ENCODE measurements around the gene TP63.
"Not testable (repeated sequence)": the region's sequence is repeated elsewhere in the genome, so short reads cannot be mapped to it uniquely, and the experiment has no call there.

Gene TP63

DNA sequence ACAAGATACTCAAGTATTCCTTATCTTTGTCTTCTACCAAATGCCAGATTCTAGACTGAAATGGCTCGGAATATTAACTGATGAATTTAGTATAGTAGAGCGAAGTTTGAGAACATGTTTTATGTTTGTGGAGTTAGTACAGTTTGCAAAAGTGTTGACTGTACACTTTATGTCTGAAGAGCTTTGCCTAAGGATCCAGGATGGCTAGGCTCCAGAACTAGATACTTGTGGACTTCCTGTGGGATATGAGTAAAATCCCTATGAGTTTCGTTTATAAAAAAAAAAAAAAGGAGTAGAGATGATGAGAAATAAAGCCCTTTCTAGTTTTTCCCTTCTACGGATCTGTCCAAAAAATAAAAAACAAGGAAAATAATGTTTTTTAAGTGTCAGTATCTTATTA lies 96.7 kb downstream of the TP63 start:
- DNase-seq = peak; percentile 87

DNA sequence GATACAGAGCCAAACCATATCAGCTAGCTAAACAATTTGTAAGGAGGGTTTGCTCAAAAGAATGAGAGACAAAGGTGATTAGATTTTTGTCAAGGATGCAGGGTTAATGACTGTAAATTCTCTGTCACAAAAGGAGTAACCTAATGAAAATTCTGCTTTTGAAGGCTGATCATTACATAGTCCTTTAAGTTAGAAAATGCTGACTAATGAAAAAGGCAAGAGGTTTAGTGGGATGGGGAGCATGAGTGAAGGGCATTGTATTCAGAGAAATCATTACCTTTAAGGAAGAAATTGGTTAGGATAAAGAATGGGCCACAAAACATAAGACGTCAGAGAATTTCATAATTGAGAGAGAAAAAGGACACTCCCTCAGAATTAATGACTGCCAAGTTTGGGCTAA lies 97.7 kb downstream of the TP63 start:
- no peak for DNase-seq

DNA sequence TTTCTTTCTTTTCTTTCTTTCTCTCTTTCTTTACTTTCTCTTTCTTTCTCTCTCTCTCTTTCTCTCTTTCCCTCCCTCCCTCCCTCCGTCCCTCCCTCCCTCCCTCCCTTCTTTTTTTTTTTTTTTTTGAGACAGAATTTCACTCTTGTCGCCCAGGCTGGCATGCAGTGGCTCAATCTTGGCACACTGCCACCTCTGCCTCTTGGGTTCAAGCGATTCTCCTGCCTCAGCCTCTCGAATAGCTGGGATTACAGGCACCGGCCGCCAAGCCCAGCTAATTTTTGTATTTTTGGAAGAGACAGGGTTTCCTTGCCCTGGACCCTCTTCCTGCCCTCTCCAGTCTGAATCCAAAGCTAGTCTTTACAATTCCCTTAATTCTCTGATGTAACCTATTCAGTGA lies 102.9 kb downstream of the TP63 start:
- no peak for DNase-seq

DNA sequence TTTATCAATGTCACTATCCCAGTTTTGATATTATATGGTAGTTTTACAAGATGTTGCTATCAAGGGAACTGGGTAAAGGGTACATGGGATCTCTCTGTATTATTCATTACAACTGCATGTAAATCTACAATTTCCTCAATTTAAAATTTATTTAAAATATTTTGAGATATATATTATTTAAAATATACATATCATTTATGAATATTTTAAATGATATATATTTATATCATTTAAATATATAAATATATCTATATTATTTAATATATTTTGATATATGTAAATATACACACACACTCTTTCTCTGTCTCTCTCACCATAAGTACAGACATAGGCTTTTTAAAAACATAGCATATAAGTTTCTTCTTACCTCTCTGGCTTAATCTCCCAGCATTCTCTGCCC lies 104.7 kb downstream of the TP63 start:
- no peak for DNase-seq

DNA sequence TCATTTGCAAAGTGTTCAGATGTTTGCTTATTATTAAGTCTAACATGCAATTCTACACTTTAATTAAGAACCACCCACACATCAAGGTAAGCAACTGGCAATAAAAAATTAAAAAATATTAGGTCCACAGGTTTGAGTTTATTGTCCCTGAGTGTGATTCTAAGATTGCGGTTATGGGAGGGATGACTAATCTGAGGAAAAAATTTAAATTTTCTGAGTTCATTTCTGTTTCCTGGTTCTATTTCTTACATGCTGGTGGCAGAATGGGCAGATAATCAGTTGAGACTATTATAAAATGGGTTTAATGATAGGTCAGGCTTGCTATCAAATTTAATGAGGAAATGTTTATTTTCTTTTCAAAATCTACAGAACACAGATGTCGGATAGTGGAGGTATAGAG lies 105.9 kb downstream of the TP63 start:
- no peak for DNase-seq

DNA sequence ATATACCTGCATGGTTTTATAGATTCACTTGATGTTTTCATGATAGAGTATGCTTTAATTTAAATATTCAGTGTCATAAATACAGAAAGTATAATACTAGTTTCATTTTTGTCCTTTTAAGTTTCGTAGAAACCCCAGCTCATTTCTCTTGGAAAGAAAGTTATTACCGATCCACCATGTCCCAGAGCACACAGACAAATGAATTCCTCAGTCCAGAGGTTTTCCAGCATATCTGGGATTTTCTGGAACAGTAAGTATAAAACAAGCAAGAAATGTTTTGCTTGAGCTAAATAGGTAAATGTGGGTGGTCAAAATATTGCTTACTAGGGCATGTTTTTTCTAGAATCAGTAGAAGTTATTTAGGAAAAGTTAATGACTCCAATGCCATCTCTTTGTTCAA lies 106.4 kb downstream of the TP63 start:
- DNase-seq = no peak

DNA sequence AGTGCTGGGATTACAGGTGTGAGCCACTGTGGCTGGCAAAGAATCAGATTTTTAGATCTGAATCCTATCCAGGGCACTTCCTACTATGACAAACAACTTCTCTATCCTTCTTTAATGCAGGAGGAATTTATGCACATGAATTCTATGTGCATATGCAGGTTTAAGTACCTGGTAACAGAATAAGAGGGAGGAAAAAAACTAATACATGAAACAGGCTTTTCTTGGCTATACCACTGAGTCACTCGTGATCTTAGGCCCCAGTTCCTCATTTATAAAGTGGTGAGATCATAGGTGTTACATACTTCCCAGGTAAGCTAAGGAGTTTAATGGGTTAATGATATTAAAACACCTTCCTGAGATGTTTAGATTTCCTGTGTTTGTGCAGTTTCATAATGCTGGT lies 108.2 kb downstream of the TP63 start:
- no peak for DNase-seq

DNA sequence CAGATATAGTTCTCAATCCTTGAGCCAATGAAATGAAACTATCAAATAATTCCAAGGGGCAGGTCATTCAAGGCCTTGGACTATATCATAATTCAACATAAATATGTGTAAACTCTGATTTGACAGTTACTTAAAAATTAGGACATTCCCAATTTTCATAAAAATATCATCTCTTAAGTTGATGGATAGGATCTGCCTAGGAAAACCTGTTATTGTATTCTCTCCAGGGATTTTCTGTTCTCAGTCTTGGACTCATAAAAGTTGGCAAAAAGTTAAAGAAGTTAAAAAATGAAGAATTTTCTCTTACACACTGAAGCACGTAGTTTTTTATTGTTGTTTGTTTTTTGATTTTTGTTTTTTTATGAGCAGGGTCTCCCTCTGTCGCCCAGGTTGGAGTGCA lies 109.0 kb downstream of the TP63 start:
- DNase-seq = no peak

DNA sequence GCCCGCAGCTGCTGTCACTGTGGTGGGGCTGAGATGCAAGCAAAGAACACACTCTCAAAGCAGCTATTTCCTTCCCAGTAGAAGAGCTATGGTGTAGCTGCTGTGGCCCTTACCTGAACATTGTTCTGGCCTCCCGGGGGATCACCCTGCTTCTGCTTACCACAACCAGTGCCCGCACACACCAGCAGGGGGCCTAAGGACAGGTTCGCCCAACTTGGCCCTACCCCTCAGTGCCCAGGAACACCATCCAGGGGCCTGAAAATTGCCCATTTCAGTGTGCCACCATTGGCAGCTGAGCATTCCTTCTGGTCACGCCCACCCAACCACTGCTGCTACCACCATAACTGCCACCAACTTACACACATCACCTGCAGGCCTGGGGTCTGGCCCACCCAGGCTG lies 113.0 kb downstream of the TP63 start:
- DNase-seq = no peak

DNA sequence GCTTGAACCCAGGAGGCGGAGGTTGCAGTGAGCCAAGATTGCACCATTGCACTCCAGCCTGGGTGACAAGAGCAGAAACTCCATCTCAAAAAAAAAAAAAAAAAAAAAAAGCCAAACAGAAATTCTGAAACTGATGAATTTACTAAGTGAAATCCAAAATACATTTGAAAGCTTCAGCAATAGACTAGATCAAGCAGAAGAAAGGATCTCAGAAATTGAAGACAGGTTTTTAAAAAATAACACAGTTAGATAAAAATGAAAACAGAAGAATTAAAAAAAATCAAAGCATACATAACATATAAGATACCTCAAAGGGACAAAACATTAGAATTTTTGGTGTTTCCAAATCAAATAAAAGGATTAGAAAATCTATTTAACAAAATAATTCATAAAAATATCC lies 114.4 kb downstream of the TP63 start:
- DNase-seq = no peak

DNA sequence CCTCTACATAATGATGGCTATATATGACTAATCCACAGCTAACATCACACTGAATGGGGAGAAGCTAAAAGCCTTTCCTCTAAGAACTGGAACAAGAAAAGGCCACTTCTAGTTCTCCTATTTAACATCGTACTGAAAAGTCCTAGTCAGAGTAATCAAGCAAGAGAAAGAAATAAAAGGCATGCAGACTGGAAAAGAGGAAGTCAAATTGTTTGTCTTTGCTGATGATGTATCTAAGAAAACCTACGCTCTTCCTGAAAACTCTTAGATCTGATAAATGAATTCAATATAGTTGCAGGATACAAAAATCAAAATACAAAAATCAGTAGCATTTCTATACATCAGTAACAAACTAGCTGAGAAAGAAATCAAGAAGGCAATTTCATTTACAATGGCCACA lies 116.9 kb downstream of the TP63 start:
- DNase-seq = no peak

DNA sequence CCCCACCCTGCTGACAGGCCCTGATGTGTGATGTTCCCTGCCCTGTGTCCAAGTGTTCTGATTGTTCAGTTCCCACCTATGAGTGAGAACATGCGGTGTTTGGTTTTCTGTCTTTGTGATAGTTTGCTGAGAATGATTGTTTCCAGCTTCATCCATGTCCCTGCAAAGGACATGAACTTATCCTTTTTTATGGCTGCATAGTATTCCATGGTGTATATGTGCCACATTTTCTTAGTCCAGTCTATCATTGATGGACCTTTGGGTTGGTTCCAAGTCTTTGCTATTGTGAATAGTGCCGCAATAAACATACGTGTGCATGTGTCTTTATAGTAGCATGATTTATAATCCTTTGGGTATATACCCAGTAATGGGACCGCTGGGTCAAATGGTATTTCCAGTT lies 119.8 kb downstream of the TP63 start:
- DNase-seq = not testable (repeated sequence)

DNA sequence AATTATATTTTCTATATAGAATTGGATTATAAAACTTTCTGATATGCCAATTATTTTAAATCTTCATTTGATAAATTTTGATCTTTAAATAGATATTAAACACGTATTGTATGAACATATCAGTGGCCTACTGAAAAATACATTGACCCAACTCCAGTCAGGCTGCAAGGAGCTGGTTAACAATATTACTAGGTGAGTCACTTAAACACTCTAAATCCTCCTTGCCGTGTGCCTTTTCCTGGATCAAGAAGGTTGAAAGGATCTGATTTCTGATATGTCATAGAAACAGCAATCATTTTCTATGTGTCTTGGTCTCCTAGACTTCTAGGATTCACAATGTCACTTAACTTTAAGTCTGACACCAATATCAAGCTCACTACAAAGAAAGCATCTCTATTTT lies 123.2 kb downstream of the TP63 start:
- no peak for DNase-seq

DNA sequence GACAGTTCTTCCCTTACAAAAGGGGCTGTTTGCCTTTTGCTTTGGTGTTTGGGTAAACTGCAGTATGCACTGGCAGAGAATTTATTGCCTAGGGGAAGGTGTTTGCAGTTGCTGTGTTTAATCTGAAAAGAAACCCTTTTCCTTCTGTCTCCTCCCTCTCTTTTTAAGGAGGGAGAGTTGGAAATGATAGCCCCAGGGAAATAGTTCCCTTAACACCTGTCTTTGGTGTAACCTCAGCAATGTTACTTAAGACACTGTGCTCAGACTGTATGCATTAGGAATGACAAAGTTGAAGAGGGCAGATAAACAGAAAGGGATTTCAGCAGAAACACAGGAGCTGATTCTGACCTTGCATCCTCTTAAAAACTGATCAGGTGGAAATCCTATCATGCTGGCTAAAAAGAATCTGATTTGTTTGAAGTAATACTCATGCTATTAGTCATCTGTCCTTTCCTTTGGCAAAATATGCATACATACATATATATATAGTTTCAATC lies 125.4 kb downstream of the TP63 start:
- no peak for DNase-seq

DNA sequence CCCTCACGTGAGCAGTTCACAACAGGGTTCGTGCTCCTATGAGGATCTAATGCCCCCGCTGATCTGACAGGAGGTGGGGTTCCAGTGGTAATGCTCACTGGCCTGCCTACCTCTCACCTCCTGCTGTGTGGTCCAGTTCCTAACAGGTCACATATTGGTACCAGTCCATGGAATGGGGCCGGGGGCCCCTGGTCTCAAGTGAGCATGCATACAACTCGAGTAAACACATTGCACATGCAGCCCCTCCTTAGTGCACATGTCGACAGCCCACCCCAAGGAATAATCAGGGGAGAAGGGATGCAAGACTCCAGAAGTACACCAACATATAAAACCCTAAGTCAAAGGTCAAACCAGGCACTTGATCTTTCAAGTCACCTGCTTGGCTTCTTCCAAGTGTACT lies 127.0 kb downstream of the TP63 start:
- no peak for DNase-seq

DNA sequence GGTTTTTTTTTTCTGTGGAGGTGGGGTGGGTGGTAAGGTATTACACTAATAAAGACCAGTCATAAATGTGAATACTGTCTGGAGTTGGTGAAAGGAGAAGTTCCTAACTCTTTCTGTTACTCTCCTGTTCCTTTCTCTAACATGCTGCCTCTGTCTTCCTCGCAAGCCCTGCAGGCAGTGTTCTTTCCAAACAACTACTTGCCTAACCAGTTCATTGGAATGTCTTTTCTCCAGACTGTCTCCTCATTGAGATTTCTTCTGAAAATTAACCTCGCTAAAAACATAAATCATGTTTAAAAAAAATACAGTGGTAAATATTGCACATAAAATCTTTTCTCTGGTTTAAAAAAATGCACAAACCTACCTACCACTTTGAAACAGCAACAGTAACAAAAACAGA lies 135.2 kb downstream of the TP63 start:
- peak; percentile 39 for DNase-seq

DNA sequence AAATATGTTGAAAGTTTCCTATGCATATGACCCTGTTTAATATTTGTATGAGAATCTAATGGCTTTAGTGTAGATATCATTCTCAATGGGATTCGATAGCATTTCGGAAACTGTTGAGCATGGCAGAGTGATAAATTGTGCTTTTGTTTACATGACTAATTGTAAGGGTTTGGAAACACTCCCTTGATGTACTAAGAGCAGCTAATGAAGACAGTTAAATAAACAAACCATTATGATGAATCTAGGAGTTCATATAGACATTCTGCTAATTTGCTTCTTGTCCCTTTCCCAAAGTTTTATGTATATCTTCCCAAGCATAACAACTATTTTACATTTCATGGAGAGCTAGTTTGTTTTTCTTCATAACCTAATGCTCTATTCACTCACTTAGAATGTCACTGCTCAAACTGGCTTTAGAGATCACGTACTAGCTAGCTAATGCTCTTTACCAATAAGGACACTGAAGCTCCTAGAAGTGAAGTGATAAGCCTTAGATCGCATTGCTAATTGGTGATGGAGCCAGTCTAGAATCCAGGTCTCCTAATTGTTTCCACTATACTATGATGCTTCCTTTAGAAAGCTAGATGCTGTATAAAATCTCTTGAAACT lies 140.8 kb downstream of the TP63 start:
- peak; percentile 29 for DNase-seq

DNA sequence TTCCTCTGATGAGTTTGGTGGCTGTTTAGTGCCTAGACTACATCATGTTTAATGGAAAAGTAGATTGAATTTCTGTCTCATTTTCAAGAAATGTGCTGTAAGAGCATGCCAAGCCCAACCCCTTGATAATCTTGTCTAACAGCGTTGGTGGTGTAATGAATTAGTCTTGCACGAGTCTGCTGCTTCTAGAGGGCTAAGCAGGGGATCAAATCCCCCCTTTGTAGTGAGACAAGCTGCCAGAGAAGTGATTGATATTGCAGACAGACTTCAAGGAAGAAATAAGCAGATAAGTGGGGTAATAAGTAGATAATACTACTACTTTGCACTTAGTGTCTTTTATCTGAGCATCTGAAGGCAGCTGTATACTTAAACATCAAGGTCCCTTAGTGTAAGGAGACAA lies 141.4 kb downstream of the TP63 start:
- peak; percentile 71 for DNase-seq

DNA sequence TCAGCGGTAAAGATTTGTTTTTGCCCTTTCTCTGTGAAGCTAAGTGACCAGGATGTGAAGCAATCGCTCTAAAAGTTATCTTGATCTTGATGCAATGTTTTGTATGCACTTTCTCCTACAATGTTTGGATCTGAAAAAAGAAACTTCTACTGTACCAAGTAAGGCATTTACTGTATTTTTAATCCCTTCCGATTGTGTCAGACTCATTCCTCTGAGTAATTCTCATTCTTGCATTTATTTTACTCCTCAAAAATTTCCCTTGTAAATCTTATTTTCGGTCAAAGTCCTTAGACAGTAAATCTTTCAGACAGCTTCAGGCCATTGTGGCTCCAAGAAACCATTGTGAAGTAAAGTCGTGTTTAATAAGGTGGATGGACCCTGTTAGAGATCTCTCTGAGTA lies 141.9 kb downstream of the TP63 start:
- DNase-seq = peak; percentile 91

DNA sequence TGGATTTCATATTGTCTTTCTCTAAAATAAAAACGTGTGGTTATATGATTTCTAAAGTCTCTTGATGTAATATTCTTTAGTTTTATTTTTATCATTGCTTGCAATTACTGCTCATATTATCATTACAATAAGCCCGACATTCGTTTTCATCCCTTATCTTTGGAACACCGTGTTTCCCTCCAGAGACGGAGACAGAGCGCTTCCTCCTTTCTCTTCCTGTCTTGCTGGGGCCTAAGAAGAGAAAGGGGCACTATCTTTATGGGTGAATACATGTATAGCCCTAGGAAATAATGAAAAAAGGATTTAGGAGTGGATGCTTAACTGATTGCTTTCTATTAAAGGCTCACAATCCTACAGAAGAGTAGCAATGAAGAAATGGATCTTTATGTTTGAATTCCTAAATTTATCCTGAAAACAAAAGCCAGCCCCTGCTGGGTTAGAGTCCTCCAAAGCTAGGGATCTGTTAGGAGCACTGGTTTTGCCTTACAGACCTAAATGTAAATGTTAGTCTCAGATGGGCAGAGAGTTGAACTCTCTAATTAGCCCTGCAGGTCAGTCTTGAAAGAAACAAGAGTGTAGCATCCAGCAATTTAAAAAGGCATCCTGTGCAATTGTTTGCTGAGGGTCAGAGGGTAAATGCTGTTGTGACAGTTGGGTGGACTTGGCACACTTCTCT lies 145.1 kb downstream of the TP63 start:
- DNase-seq = no peak

DNA sequence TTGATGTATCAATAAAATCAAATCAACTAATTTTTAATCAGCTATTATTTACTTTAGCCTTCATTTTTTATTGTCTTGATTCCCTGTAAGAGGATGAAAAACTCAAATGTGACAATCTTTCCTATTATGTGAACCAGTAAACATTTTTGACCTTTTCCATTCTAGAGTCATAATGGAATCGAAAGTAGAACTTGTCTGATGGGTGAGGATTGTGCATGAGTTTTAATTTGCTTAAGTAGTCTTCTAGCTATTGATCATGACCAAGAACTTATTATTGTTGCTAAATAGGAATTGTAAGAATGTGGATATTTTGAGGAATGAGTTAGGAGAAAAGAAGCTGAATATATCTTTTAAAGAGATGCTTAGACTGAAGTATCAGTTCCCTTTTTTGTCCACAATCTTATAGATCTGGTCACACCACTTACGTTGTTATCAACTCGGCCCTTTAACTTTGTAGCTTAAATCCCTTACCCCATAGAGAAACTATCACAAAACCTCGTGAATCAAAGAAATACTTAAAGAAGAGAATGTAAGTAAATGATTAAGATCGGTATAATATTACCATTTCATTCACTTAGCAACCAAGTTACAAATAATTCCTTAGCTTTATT lies 147.3 kb downstream of the TP63 start:
- DNase-seq = no peak

DNA sequence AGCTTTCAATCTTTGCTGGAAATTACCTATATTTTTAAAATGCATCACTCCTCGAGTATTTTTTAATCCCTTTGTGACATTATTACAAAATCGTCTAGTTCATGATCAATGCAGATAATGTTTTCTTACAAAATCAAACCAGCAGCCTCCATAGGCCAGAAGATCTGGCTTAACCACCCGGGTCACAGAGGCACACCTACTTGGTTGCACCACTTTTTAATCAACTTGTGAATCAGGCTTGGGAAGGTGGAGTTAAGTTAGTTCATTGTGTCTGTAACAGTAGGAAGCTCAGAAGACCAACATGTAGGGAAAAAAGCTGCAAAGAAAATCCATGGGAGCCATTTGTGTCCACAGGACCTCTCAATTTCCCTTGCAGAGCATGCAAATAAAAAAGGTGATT lies 148.0 kb downstream of the TP63 start:
- DNase-seq = no peak

DNA sequence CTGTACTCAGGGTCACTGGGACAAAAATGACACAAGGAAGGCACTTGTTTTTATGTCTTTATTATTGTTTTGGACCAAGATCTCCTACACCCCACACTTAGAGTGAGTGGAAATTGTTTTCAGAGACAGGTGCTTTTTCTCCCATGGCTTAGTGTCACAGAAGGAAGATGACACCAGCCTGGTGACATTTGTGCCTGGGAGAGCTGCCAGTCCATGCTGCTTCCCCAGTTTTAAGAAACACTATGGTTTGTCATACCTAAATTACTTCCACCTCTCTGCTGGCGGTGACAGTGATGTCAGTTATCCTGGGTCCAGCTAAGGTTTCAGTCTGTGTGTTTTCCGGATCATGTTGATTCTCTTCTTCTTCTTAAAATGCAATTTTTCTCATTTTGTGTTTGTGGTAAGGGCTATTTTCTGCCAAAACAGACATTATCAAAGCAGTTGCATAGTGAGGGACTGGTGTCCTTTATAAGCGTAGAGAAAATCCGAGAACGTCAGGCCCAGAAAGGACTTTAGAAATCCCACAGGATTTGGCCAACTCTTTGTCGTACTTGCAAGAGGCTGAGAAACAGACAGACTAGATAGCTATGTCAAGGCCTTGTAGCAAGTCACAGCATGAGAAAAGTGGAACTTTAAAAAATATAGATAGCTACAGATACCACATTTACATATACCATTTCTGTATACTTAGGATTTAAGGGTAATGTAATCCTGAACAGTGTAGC lies 149.5 kb downstream of the TP63 start:
- no peak for DNase-seq

DNA sequence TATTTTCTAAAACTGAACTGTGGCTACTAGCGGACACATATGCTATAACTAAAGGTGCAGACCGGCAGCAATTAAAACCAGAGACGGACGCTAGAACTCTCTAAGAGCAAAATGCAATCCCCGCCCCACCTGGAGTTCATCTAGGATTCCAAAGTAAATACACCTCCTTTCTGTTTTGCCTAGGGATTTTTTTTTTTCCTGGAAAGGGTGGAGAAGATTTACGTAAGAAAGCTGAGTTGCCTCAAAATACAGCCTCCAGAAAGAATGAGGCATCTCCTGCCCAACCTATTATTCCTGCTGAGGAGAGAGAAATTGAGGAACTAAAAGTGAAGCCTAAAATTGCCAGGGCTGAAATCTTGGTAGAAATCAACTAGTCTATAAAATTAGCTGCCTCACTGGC lies 150.2 kb downstream of the TP63 start:
- DNase-seq = no peak

Data from fibroblast of skin of right quadriceps (primary cell).